Measurements from ENCODE around the gene ALKAL2. TPM values are rescaled to one million over a fixed set of nuclear protein-coding genes. Genes with fewer than 3 reads are reported as not detected.
A peak's percentile ranks its signal among the peaks of the same experiment; 100 is the strongest.

The ALKAL2 gene
- total RNA-seq, 1 experiment from 2014 or later, result 3.5 TPM

DNA sequence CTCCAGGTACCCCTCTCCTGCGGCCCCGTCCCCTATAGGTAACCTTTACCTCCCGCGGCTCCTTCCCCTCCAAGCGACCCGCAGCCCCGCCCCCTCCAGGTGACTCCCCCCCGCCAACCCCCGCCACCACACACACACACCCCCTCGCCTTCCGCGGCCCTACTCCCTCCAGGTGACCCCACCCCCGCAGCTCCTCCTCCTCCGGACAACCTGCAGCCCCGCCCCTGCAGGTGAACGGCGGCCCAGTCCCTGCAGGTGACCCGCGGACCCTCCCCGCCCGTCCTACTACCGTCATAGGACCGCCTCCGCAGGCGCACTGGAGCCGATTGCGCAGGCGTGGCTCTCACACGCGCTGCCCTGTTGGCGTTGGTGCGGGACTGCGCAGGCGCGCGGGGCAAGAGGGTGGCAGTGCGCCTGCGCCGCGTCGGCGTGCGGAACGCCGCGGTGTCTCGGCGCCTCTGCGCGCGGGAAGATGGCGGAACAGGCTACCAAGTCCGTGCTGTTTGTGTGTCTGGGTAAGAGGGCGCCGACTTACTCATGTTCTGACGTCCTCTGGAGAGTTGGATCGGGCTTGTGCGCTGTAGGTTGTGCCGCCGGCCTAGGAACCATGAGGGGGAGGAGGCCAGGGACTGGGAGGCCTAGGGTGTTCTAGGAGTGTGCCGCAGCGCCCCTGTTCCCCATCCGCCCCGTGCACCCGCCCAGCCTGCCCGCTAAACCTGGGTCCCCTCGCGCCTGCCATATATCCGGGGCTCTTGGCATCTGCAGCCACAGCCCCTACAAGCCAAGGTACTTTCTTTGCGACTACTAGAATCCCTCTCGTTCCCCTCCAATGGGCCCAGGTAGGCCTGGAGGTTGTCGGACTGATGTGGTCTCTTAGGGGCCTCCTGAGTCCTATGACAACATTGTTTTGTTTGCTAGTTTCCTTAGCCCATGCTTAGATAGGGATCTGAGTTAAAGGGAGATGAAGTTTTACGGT lies 23.1 kb downstream of the ALKAL2 start, which contains the start of gene ACP1 (continued):
- TF ChIP-seq, protein P1, sequence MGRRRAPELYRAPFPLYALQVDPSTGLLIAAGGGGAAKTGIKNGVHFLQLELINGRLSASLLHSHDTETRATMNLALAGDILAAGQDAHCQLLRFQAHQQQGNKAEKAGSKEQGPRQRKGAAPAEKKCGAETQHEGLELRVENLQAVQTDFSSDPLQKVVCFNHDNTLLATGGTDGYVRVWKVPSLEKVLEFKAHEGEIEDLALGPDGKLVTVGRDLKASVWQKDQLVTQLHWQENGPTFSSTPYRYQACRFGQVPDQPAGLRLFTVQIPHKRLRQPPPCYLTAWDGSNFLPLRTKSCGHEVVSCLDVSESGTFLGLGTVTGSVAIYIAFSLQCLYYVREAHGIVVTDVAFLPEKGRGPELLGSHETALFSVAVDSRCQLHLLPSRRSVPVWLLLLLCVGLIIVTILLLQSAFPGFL (CRISPR knock-in tag; IDR thresholded peaks at IDR 0.05; ENCODE audit: borderline replicate concordance), result 0 out of 2 replicates have a peak, but pooled peaks have one; percentile 23
- TF ChIP-seq ZNF671 (CRISPR knock-in tag; IDR thresholded peaks at IDR 0.05) (no peak), TP53 (CRISPR knock-in tag; IDR thresholded peaks at IDR 0.05) (no peak; the same call in 1 of the 2 replicates), GABPB1 (CRISPR knock-in tag; IDR thresholded peaks at IDR 0.05) (peak; percentile 34), SMAD3 (CRISPR knock-in tag; IDR thresholded peaks at IDR 0.05; ENCODE audit: borderline replicate concordance) (peak; percentile 72; the same call in 1 of the 2 replicates)
- TF ChIP-seq, protein P2, sequence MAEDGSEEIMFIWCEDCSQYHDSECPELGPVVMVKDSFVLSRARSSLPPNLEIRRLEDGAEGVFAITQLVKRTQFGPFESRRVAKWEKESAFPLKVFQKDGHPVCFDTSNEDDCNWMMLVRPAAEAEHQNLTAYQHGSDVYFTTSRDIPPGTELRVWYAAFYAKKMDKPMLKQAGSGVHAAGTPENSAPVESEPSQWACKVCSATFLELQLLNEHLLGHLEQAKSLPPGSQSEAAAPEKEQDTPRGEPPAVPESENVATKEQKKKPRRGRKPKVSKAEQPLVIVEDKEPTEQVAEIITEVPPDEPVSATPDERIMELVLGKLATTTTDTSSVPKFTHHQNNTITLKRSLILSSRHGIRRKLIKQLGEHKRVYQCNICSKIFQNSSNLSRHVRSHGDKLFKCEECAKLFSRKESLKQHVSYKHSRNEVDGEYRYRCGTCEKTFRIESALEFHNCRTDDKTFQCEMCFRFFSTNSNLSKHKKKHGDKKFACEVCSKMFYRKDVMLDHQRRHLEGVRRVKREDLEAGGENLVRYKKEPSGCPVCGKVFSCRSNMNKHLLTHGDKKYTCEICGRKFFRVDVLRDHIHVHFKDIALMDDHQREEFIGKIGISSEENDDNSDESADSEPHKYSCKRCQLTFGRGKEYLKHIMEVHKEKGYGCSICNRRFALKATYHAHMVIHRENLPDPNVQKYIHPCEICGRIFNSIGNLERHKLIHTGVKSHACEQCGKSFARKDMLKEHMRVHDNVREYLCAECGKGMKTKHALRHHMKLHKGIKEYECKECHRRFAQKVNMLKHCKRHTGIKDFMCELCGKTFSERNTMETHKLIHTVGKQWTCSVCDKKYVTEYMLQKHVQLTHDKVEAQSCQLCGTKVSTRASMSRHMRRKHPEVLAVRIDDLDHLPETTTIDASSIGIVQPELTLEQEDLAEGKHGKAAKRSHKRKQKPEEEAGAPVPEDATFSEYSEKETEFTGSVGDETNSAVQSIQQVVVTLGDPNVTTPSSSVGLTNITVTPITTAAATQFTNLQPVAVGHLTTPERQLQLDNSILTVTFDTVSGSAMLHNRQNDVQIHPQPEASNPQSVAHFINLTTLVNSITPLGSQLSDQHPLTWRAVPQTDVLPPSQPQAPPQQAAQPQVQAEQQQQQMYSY (CRISPR knock-in tag; IDR thresholded peaks at IDR 0.05), result no peak
- TF ChIP-seq, protein P3, sequence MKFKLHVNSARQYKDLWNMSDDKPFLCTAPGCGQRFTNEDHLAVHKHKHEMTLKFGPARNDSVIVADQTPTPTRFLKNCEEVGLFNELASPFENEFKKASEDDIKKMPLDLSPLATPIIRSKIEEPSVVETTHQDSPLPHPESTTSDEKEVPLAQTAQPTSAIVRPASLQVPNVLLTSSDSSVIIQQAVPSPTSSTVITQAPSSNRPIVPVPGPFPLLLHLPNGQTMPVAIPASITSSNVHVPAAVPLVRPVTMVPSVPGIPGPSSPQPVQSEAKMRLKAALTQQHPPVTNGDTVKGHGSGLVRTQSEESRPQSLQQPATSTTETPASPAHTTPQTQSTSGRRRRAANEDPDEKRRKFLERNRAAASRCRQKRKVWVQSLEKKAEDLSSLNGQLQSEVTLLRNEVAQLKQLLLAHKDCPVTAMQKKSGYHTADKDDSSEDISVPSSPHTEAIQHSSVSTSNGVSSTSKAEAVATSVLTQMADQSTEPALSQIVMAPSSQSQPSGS (CRISPR knock-in tag; IDR thresholded peaks at IDR 0.05; ENCODE audit: borderline replicate concordance, low read depth), result no peak

DNA sequence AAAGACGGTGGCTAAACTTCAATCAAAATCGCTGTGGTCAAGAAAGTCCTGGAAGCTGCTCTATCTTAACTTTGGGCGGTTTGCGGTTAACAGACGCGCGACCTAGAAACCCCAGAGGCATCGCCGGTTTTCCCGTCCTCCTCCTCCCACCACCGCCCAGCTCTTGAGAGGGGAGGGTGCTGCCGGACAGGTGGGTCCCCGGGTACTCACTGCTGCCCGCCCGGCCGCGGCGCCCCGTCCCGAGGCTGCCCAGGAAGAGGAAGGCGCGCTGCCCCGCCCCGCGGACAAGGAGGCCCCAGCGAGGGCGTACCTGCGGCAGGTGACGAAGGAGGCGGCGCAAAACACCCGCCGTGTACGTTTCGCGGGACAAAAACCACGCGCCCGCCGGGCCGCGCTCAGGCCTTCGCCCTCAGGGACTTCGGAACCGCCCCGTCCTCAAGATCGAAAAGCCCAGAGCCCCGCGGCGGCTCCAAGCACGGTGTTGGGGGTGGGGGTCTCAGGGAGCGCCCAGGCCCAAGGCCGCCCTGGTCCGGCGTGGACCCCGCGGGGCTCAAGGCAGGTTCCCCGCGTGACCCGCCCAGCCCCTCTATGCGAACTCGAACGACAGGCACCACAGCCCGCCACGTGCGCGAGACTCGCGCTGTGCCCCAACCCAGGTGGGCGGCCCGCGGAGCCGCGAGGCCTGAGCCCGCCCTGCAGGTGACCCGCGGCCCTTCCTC lies 24.0 kb downstream of the ALKAL2 start, which contains the start of gene SH3YL1:
Gene SH3YL1 (minus strand): TSS at position 259 of the 719 bp plus-strand sequence. CDS start 48 bp downstream, at position 211.
- ATAC-seq (peak; percentile 7), DNase-seq (ENCODE audit: low spot score) (peak; percentile 63)
- Mint-ChIP-seq H3K4me3 (peak within 1 kb of the TSS; percentile 89), H3K4me1 (peaks cover 42% of the 10 kb centered on the region), H3K27ac (peak within 1 kb of the TSS; percentile 94), H3K27me3 (ENCODE audit: low read depth) (peaks cover 20% of the 10 kb centered on the region), H3K36me3 (peaks cover 24% of the 10 kb centered on the region), H3K9me3 (peaks cover 7% of the 10 kb centered on the region)
- CTCF ChIA-PET, result interaction anchor here (0.7 to 1.8 kb wide), 5 partner anchors 10 to 122 kb away, joined by 3 to 14 read pairs (median 4); no protein-coding TSS in a partner anchor
- POLR2A ChIA-PET, result interaction anchor here (1.2 kb wide), 1 partner anchor 26 kb away, joined by 4 read pairs; no protein-coding TSS in a partner anchor
- TF ChIP-seq, protein P4, sequence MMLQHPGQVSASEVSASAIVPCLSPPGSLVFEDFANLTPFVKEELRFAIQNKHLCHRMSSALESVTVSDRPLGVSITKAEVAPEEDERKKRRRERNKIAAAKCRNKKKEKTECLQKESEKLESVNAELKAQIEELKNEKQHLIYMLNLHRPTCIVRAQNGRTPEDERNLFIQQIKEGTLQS (CRISPR knock-in tag; conservative IDR thresholded peaks at IDR 0.05), result no peak
- TF ChIP-seq, protein P5, sequence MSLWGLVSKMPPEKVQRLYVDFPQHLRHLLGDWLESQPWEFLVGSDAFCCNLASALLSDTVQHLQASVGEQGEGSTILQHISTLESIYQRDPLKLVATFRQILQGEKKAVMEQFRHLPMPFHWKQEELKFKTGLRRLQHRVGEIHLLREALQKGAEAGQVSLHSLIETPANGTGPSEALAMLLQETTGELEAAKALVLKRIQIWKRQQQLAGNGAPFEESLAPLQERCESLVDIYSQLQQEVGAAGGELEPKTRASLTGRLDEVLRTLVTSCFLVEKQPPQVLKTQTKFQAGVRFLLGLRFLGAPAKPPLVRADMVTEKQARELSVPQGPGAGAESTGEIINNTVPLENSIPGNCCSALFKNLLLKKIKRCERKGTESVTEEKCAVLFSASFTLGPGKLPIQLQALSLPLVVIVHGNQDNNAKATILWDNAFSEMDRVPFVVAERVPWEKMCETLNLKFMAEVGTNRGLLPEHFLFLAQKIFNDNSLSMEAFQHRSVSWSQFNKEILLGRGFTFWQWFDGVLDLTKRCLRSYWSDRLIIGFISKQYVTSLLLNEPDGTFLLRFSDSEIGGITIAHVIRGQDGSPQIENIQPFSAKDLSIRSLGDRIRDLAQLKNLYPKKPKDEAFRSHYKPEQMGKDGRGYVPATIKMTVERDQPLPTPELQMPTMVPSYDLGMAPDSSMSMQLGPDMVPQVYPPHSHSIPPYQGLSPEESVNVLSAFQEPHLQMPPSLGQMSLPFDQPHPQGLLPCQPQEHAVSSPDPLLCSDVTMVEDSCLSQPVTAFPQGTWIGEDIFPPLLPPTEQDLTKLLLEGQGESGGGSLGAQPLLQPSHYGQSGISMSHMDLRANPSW (CRISPR knock-in tag; conservative IDR thresholded peaks at IDR 0.05; ENCODE audit: low read depth), result no peak
- TF ChIP-seq OVOL2 (CRISPR knock-in tag; IDR thresholded peaks at IDR 0.05; ENCODE audit: borderline replicate concordance), result no peak
- TF ChIP-seq KAT7 (CRISPR knock-in tag; IDR thresholded peaks at IDR 0.05; ENCODE audit: borderline replicate concordance), result no peak; the same call in 1 of the 2 replicates
- TF ChIP-seq, protein P6, sequence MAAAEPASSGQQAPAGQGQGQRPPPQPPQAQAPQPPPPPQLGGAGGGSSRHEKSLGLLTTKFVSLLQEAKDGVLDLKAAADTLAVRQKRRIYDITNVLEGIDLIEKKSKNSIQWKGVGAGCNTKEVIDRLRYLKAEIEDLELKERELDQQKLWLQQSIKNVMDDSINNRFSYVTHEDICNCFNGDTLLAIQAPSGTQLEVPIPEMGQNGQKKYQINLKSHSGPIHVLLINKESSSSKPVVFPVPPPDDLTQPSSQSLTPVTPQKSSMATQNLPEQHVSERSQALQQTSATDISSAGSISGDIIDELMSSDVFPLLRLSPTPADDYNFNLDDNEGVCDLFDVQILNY (CRISPR knock-in tag; IDR thresholded peaks at IDR 0.05), result peak; percentile 41; the same call in 1 of the 2 replicates
- TF ChIP-seq ELF4 (CRISPR knock-in tag; IDR thresholded peaks at IDR 0.05; ENCODE audit: low read depth), result 0 out of 2 replicates have a peak, but pooled peaks have one; percentile 73
- TF ChIP-seq NR3C1 (CRISPR knock-in tag; conservative IDR thresholded peaks at IDR 0.05; ENCODE audit: low read depth), result no peak
- TF ChIP-seq SMAD4 (CRISPR knock-in tag; IDR thresholded peaks at IDR 0.05), result 0 out of 2 replicates have a peak, but pooled peaks have one; percentile 32
- no peak for TF ChIP-seq SP1 (CRISPR knock-in tag; conservative IDR thresholded peaks at IDR 0.05)
- TF ChIP-seq ZNF396 (CRISPR knock-in tag; IDR thresholded peaks at IDR 0.05; ENCODE audit: borderline replicate concordance), result no peak
- TF ChIP-seq ZNF317 (CRISPR knock-in tag; IDR thresholded peaks at IDR 0.05; ENCODE audit: borderline replicate concordance, low read depth), result no peak
- TF ChIP-seq MYBL2 (CRISPR knock-in tag; IDR thresholded peaks at IDR 0.05), result peak; percentile 41; the same call in 1 of the 2 replicates
- TF ChIP-seq TP53 (CRISPR knock-in tag; IDR thresholded peaks at IDR 0.05), result peak; percentile 28; the same call in 1 of the 2 replicates
- TF ChIP-seq TEAD1 (CRISPR knock-in tag; IDR thresholded peaks at IDR 0.05), result no peak
